Measurements from ENCODE around the gene PRKN.

PRKN gene

DNA sequence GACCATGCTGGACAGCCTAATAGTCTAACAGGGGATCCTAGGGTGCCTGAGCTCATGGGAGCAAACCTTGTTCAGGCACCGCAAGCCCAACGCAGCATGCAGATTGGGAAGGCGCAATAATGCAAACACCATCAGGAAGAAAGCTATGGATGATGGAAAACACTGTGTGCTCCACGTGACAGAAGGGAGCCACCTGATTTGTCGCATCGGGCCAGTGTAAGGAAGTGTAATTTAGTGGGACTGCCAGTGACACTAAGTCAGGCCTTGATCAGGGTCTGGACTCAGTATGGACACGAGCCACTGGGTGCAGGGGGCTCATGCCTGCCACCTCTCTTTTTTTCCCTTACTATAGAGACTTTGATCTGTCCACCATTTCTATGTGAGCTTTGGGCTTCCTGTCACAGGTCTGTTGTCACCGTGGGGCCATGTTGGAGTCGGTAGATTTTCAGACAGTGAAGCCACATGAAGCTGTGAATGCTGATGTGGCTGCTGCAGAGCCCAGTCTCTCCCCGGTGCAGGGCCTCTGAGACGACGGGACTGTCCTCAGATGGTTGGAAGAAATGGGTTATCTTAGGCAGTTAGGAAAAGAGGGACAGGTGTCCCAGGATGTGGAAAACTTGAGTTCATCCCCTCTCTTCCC is 1379.5 kb downstream of the PRKN start:
- H3K4me1 ChIP-seq (ENCODE audit: control insufficient read depth, insufficient read depth, low read length): no peaks in the 10 kb centered on the region
- no peak for TF ChIP-seq ZNF404 (tag by site-specific recombination; IDR thresholded peaks at IDR 0.05)
- TF ChIP-seq ZBTB11 (tag by site-specific recombination; conservative IDR thresholded peaks at IDR 0.05; ENCODE audit: low read depth): no peak
- TF ChIP-seq GLIS1 (tag by site-specific recombination; IDR thresholded peaks at IDR 0.05): no peak
- no peak for TF ChIP-seq ZNF530 (tag by site-specific recombination; IDR thresholded peaks at IDR 0.05; ENCODE audit: low read depth)
- no peak for TF ChIP-seq ZNF121 (tag by site-specific recombination; IDR thresholded peaks at IDR 0.05)
- no peak for TF ChIP-seq ZIC2 (tag by site-specific recombination; IDR thresholded peaks at IDR 0.05)
- no peak for TF ChIP-seq OSR2 (tag by site-specific recombination; IDR thresholded peaks at IDR 0.05)
- no peak for TF ChIP-seq ZNF311 (tag by site-specific recombination; IDR thresholded peaks at IDR 0.05; ENCODE audit: borderline replicate concordance)
- no peak for TF ChIP-seq ZBTB17 (tag by site-specific recombination; IDR thresholded peaks at IDR 0.05)
- TF ChIP-seq ZNF837 (tag by site-specific recombination; IDR thresholded peaks at IDR 0.05): no peak
- H3K36me3 ChIP-seq (ENCODE audit: control insufficient read depth in 2 of 2, insufficient read depth in 1 of 2, low read length in 2 of 2): no peaks in the 10 kb centered on the region
- H3K4me3 ChIP-seq (ENCODE audit: low read depth, low read length): no peak overlapping the region
- ChIA-PET CTCF (no interaction called here), POLR2A (no interaction called here)
- H3K27ac ChIP-seq (ENCODE audit: extremely low read depth, low read depth, low read length): no peak overlapping the region
- H3K9me3 ChIP-seq (ENCODE audit: control insufficient read depth, insufficient read depth, low read depth, low read length): no peaks in the 10 kb centered on the region

- H3K36me3 ChIP-seq (ENCODE audit: control insufficient read depth in 2 of 2, insufficient read depth in 1 of 2, low read length in 2 of 2): no peaks in the 10 kb centered on the region
- no peaks in the 10 kb centered on the region for H3K4me1 ChIP-seq (ENCODE audit: control insufficient read depth, insufficient read depth, low read length)
- POLR2A ChIA-PET: no interaction called here
- no peak for TF ChIP-seq ZBTB11 (tag by site-specific recombination; conservative IDR thresholded peaks at IDR 0.05; ENCODE audit: low read depth)
- no peak for TF ChIP-seq KLF9 (tag by site-specific recombination; IDR thresholded peaks at IDR 0.05; ENCODE audit: low read depth)
- no peak for TF ChIP-seq SP7 (tag by site-specific recombination; IDR thresholded peaks at IDR 0.05)
- H3K27ac ChIP-seq (ENCODE audit: extremely low read depth, low read depth, low read length): no peak overlapping the region
- CTCF ChIA-PET: interaction anchor here (0.8 to 1.2 kb wide), 2 partner anchors 24 to 597 kb away, joined by 3 to 5 read pairs; no protein-coding TSS in a partner anchor
- H3K4me3 ChIP-seq (ENCODE audit: low read depth, low read length): no peak overlapping the region
- no peaks in the 10 kb centered on the region for H3K9me3 ChIP-seq (ENCODE audit: control insufficient read depth, insufficient read depth, low read depth, low read length)
These were observed 1380.4 kb downstream of the PRKN start for GRCh38 chr6:161347125-161347524.

DNA sequence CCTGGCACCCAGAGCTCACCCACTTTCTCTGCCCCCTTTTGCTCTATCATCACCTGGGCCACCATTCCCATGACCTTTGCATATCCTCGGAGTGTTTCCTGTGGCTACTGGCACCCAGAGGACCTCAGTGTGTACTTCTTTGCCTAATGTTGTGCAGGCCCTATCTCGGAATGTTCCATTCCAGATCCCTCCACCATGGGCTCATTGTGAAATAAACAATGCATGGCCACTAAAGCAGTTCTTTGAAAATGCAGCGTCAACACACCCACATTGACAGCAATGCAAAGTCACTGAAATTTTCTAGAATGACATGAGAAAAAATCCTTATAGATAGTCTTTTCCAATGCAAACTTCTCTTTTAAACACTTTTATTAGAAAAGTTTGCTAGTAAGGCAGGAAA is 1380.8 kb downstream of the PRKN start:
- CTCF ChIA-PET: interaction anchor here (0.8 to 1.2 kb wide), 2 partner anchors 24 to 596 kb away, joined by 3 to 5 read pairs; no protein-coding TSS in a partner anchor
- Histone ChIP-seq H3K27ac (ENCODE audit: extremely low read depth, low read depth, low read length) (no peak overlapping the region), H3K4me3 (ENCODE audit: low read depth, low read length) (no peak overlapping the region), H3K4me1 (ENCODE audit: control insufficient read depth, insufficient read depth, low read length) (no peaks in the 10 kb centered on the region), H3K9me3 (ENCODE audit: control insufficient read depth, insufficient read depth, low read depth, low read length) (no peaks in the 10 kb centered on the region), H3K36me3 (ENCODE audit: control insufficient read depth in 2 of 2, insufficient read depth in 1 of 2, low read length in 2 of 2) (no peaks in the 10 kb centered on the region)
- POLR2A ChIA-PET: no interaction called here
- TF ChIP-seq ZNF202 (tag by site-specific recombination; IDR thresholded peaks at IDR 0.05; ENCODE audit: borderline replicate concordance) (no peak), ZSCAN23 (tag by site-specific recombination; IDR thresholded peaks at IDR 0.05) (no peak), ZBTB6 (tag by site-specific recombination; IDR thresholded peaks at IDR 0.05) (no peak), ZBTB17 (tag by site-specific recombination; IDR thresholded peaks at IDR 0.05) (no peak), ZNF501 (tag by site-specific recombination; IDR thresholded peaks at IDR 0.05) (no peak)
